H1 (cell line): ENCODE data around the gene AHCY. TPM values are rescaled to one million over a fixed set of nuclear protein-coding genes. Genes with fewer than 3 reads are reported as not detected.
"Not testable (repeated sequence)": the region's sequence is repeated elsewhere in the genome, so short reads cannot be mapped to it uniquely, and the experiment has no call there.

Experiments used
- CTCF ChIA-PET: fragments of 300-600 bp; sonication (Branson Sonifier 250); formaldehyde crosslinking; loops from one replicate; lab custom pipeline; 2021; ENCODE audit not compliant: partially characterized antibody; lab: Charles Lee
- POLR2A ChIA-PET: fragments of 300-600 bp; sonication (Branson Sonifier 250); formaldehyde crosslinking; loops from one replicate; lab custom pipeline; 2021; ENCODE audit warnings: inconsistent platforms; ENCODE audit not compliant: partially characterized antibody; lab: Charles Lee
- DNase-seq, 2 experiments: peaks; one replicate each; pipeline versions ENCODE4 v3.0.0 to v3.0.0-alpha.2; 2010 to 2022; ENCODE audit warnings: low spot score in 2 of 2, low read depth in 1 of 2, mixed read lengths in 1 of 2
- FAIRE-seq: peaks from 2 replicates; lab custom pipeline; 2011; peaks lifted over from hg19 to GRCh38; lab: Jason Lieb, UNC
- H2AFZ ChIP-seq: 2 replicates; pipeline ENCODE4 v1.8.1; 2012; ENCODE audit warnings: low read length, inconsistent platforms
- H2AK5ac ChIP-seq: 2 replicates; pipeline ENCODE4 v1.6.1; 2013; ENCODE audit warnings: low read depth, low read length
- H2BK120ac ChIP-seq: replicated peaks from 2 replicates; pipeline ENCODE3; 2013; ENCODE audit warnings: low read depth, low read length, inconsistent platforms
- H2BK12ac ChIP-seq: 2 replicates; pipeline ENCODE4 v1.6.1; 2013; ENCODE audit warnings: low read depth, low read length
- H2BK15ac ChIP-seq: 2 replicates; pipeline ENCODE4 v1.6.1; 2013; ENCODE audit warnings: low read length
- H2BK20ac ChIP-seq: 2 replicates; pipeline ENCODE4 v1.6.1; 2013; ENCODE audit warnings: low read length
- H2BK5ac ChIP-seq: 2 replicates; pipeline ENCODE4 v1.6.1; 2013; ENCODE audit warnings: low read depth, low read length
- H3K14ac ChIP-seq: 2 replicates; pipeline ENCODE4 v1.6.1; 2013; ENCODE audit warnings: inconsistent platforms; ENCODE audit not compliant: insufficient read length
- H3K18ac ChIP-seq: 2 replicates; pipeline ENCODE4 v1.6.1; 2013; ENCODE audit warnings: low read length; ENCODE audit errors: extremely low read depth
- H3K23ac ChIP-seq: 2 replicates; pipeline ENCODE4 v1.6.1; 2013; ENCODE audit warnings: inconsistent platforms; ENCODE audit not compliant: insufficient read length
- H3K23me2 ChIP-seq: 2 replicates; pipeline ENCODE4 v1.6.1; 2013; ENCODE audit warnings: low read depth, low read length
- H3K27ac ChIP-seq: 2 replicates; pipeline ENCODE4 v1.6.1; 2011; ENCODE audit warnings: low read depth, low read length, inconsistent platforms
- H3K27me3 ChIP-seq, 4 experiments: replicated peaks in 1 of 4; 1 replicate in 1 of 4; 2 replicates in 3 of 4; pipeline versions ENCODE4 v1.6.1 to v1.8.1; 2011 to 2013; ENCODE audit warnings: low read length in 3 of 4, mild to moderate bottlenecking in 3 of 4, inconsistent platforms in 2 of 4, mixed read lengths in 2 of 4, moderate library complexity in 1 of 4; ENCODE audit not compliant: control insufficient read depth in 3 of 4, insufficient read depth in 3 of 4; ENCODE audit errors: extremely low read depth in 1 of 4
- H3K36me3 ChIP-seq, 4 experiments: 2 replicates each; pipeline versions ENCODE4 v1.6.1 to v1.8.1; 2011 to 2013; ENCODE audit warnings: mild to moderate bottlenecking in 4 of 4, low read length in 3 of 4, moderate library complexity in 2 of 4, control low read depth in 1 of 4, inconsistent platforms in 1 of 4; ENCODE audit not compliant: insufficient read depth in 4 of 4, control insufficient read depth in 2 of 4
- H3K4ac ChIP-seq: replicated peaks from 2 replicates; pipeline ENCODE3; 2013; ENCODE audit warnings: low read length, low read depth, mixed read lengths, inconsistent platforms; ENCODE audit not compliant: insufficient read length
- H3K4me1 ChIP-seq, 4 experiments: replicated peaks in 1 of 4; 1 replicate in 1 of 4; 2 replicates in 3 of 4; pipeline versions ENCODE4 v1.6.1 to v1.8.1; 2011 to 2013; ENCODE audit warnings: low read length in 3 of 4, inconsistent platforms in 2 of 4, mixed read lengths in 1 of 4; ENCODE audit not compliant: insufficient read depth in 4 of 4, control insufficient read depth in 3 of 4
- H3K4me2 ChIP-seq, 2 experiments: 2 replicates each; pipeline versions ENCODE4 v1.6.1 to v1.8.1; 2011 to 2013; ENCODE audit warnings: low read depth in 2 of 2, low read length in 2 of 2, control low read depth in 1 of 2, inconsistent platforms in 1 of 2, mild to moderate bottlenecking in 1 of 2; ENCODE audit not compliant: insufficient read depth in 1 of 2
- H3K4me3 ChIP-seq, 4 experiments: fragments of 200-600, 300-600 bp in 1 of 4; sonication (generic), shearing (Covaris generic), sonication (Bioruptor Twin) in 1 of 4; 2 replicates each; pipeline versions ENCODE4 v1.5.1 to v1.8.1; 2011 to 2016; ENCODE audit warnings: low read length in 4 of 4, low read depth in 3 of 4, control low read depth in 2 of 4, inconsistent platforms in 2 of 4, mild to moderate bottlenecking in 2 of 4, mixed read lengths in 1 of 4, moderate library complexity in 1 of 4; ENCODE audit not compliant: insufficient read depth in 2 of 4; ENCODE audit errors: extremely low read depth in 1 of 4
- H3K56ac ChIP-seq: replicated peaks from 2 replicates; pipeline ENCODE3; 2013; ENCODE audit warnings: low read depth, mild to moderate bottlenecking, mixed read lengths, low read length, inconsistent platforms; ENCODE audit not compliant: insufficient read length
- H3K79me1 ChIP-seq: 2 replicates; pipeline ENCODE4 v1.6.1; 2013; ENCODE audit warnings: low read depth, low read length, control low read depth
- H3K79me2 ChIP-seq, 2 experiments: 2 replicates each; pipeline versions ENCODE4 v1.6.1 to v1.8.1; 2012 to 2013; ENCODE audit warnings: low read length in 2 of 2, mild to moderate bottlenecking in 2 of 2, inconsistent platforms in 1 of 2; ENCODE audit not compliant: insufficient read depth in 2 of 2, control insufficient read depth in 1 of 2
- H3K9ac ChIP-seq, 4 experiments: replicated peaks in 1 of 4; 1 replicate in 1 of 4; 2 replicates in 3 of 4; pipeline versions ENCODE4 v1.6.1 to v1.8.1; 2011 to 2013; ENCODE audit warnings: low read depth in 3 of 4, low read length in 3 of 4, control low read depth in 2 of 4, mild to moderate bottlenecking in 2 of 4, moderate library complexity in 2 of 4, inconsistent platforms in 1 of 4; ENCODE audit errors: extremely low read depth in 1 of 4
- H3K9me3 ChIP-seq, 2 experiments: 2 replicates each; pipeline versions ENCODE4 v1.6.1 to v1.8.1; 2012 to 2013; ENCODE audit warnings: mild to moderate bottlenecking in 2 of 2, moderate library complexity in 2 of 2, control low read depth in 1 of 2, inconsistent platforms in 1 of 2, low read depth in 1 of 2, low read length in 1 of 2, mixed read lengths in 1 of 2; ENCODE audit not compliant: insufficient read depth in 2 of 2
- H4K20me1 ChIP-seq, 2 experiments: replicated peaks in 1 of 2; 2 replicates each; pipeline versions ENCODE3 to v1.8.1; 2011 to 2013; ENCODE audit warnings: inconsistent platforms in 2 of 2, low read length in 2 of 2, mild to moderate bottlenecking in 1 of 2; ENCODE audit not compliant: insufficient read depth in 2 of 2, control insufficient read depth in 1 of 2
- H4K5ac ChIP-seq: 2 replicates; pipeline ENCODE4 v1.6.1; 2013; ENCODE audit warnings: low read length, low read depth, mixed read lengths, inconsistent platforms; ENCODE audit not compliant: insufficient read length
- H4K8ac ChIP-seq: 2 replicates; pipeline ENCODE4 v1.8.0; 2013; ENCODE audit warnings: mild to moderate bottlenecking, moderate library complexity, low read length, inconsistent platforms; ENCODE audit not compliant: insufficient read depth; ENCODE audit errors: extremely low read depth
- H4K91ac ChIP-seq: replicated peaks from 2 replicates; pipeline ENCODE3; 2013; ENCODE audit warnings: low read length, mixed read lengths, inconsistent platforms; ENCODE audit not compliant: insufficient read length
- WGBS, 2 experiments: shearing (Covaris generic) in 1 of 2; methylation state at CpG; one replicate each; pipeline versions ENCODE4 v1.1.6 to v1.1.7; 2013 to 2015; ENCODE audit warnings: low lambda C conversion rate in 2 of 2, mixed read lengths in 2 of 2, inconsistent platforms in 1 of 2, low coverage in 1 of 2, missing lambda C conversion rate in 1 of 2; ENCODE audit not compliant: insufficient replicate concordance in 2 of 2, insufficient coverage in 1 of 2, insufficient read length in 1 of 2; ENCODE audit errors: extremely low coverage in 1 of 2, missing lambda C conversion rate in 1 of 2; 5-methylcytosine and 5-hydroxymethylcytosine counted together
- polyA plus RNA-seq, 7 experiments: library from polyadenylated mRNA; depleted of rRNA in 3 of 7; stranded (reverse) in 5 of 7; unstranded in 2 of 7; fragments of >200 nt in 5 of 7; fragments of 200-250 nt in 2 of 7; gene quantifications; 1 replicate in 5 of 7; 2 replicates in 1 of 7; 4 replicates in 1 of 7; pipeline versions ENCODE4 v1.2.1 to v1.2.3, GENCODE V29; 2011 to 2013; ENCODE audit warnings: missing spikeins in 2 of 7, mixed read lengths in 2 of 7
- total RNA-seq: library from RNA; stranded (reverse); fragmentation: NEBNext Ultra II Directional; extraction: Animal tissue kit (Norgen Biotek cat#: 25700); gene quantifications from 2 replicates; pipeline ENCODE4 v1.2.1, GENCODE V29; 2021

The AHCY gene
- total and polyA plus RNA-seq, 2 of the 8 experiments (the other 6 are each of a cell fraction or from before 2014, with no cell fraction given): 404 to 638 TPM

DNA sequence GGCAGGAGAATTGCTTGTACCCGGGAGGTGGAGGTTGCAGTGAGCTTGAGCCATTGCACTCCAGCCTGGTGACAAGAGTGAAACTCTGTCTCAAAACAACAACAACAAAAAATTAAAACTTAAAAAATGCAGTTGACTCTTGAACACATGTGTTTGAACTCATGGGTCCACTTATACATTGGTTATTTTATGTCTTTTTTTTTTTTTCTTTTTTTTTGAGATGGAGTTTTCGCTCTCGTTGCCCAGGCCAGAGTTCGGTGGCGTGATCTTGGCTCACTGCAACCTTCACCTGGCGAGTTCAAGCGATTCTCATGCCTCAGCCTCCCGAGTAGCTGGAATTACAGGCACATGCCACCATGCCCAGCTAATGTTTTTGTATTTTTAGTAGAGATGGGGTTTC is 39.7 kb downstream of the AHCY start:
- not testable (repeated sequence) for H3K4me1 ChIP-seq, H3K4me3 ChIP-seq, H4K8ac ChIP-seq, H4K91ac ChIP-seq, H3K27ac ChIP-seq, H3K36me3 ChIP-seq, H3K4me2 ChIP-seq, H2BK15ac ChIP-seq, H3K23me2 ChIP-seq, H2AK5ac ChIP-seq, H3K79me2 ChIP-seq, H2BK120ac ChIP-seq, H3K9me3 ChIP-seq, H2BK12ac ChIP-seq, H3K27me3 ChIP-seq, H3K14ac ChIP-seq, H3K56ac ChIP-seq, H4K20me1 ChIP-seq, H3K4ac ChIP-seq, H3K18ac ChIP-seq, FAIRE-seq, H3K9ac ChIP-seq, H2BK5ac ChIP-seq, DNase-seq, H2BK20ac ChIP-seq, H4K5ac ChIP-seq, H3K79me1 ChIP-seq, H3K23ac ChIP-seq, H2AFZ ChIP-seq
- WGBS, 2 experiments: 92% methylated on average over 8 of the region's 8 CpGs; no CpG with 5 or more reads in 1 of the 2 experiments
- CTCF ChIA-PET: interaction anchor here (1.4 to 1.6 kb wide), 3 partner anchors 8 to 73 kb away, joined by 3 to 6 read pairs (median 4); no protein-coding TSS in a partner anchor
- POLR2A ChIA-PET: interaction anchor here (0.8 to 1.6 kb wide), 2 partner anchors 9 to 10 kb away, joined by 3 read pairs; no protein-coding TSS in a partner anchor
